Nephron progenitor cell (in vitro differentiated cells): ENCODE results near the gene MDK.

Experiments used
- DNase-seq: peaks from one replicate; pipeline ENCODE4 v3.0.0; 2021
- H3K27ac Mint-ChIP-seq: 2 replicates; pipeline ENCODE4 v1.8.0; 2021; ENCODE audit warnings: mild to moderate bottlenecking, moderate library complexity, mixed read lengths
- H3K27me3 Mint-ChIP-seq: 2 replicates; pipeline ENCODE4 v1.8.0; 2021; ENCODE audit warnings: mild to moderate bottlenecking, low read depth, mixed read lengths; ENCODE audit not compliant: poor library complexity
- H3K36me3 Mint-ChIP-seq: 2 replicates; pipeline ENCODE4 v1.8.0; 2021; ENCODE audit warnings: low read depth, mixed read lengths
- H3K4me1 Mint-ChIP-seq: 2 replicates; pipeline ENCODE4 v1.8.0; 2021; ENCODE audit warnings: mixed read lengths
- H3K4me3 Mint-ChIP-seq: 2 replicates; pipeline ENCODE4 v1.8.0; 2021; ENCODE audit warnings: mild to moderate bottlenecking, moderate library complexity, mixed read lengths
- H3K9me3 Mint-ChIP-seq: 2 replicates; pipeline ENCODE4 v1.8.0; 2021; ENCODE audit warnings: mild to moderate bottlenecking, moderate library complexity, mixed read lengths
- CTCF ChIP-seq: fragments of 200-600 bp; sonication (generic); IDR thresholded peaks from 2 replicates; pipeline ENCODE4 v1.5.0; 2021; ENCODE audit warnings: antibody characterized with exemption

MDK gene

GRCh38 chr11:46357483-46357936 lies 24.0 kb upstream of the MDK start:
- TF ChIP-seq CTCF = no peak
- H3K27ac Mint-ChIP-seq = peak overlapping the region; percentile 43
- peaks cover 65% of the 10 kb centered on the region for H3K4me1 Mint-ChIP-seq
- H3K27me3 Mint-ChIP-seq = peaks cover 2% of the 10 kb centered on the region
- no peak overlapping the region for H3K4me3 Mint-ChIP-seq
- DNase-seq = no peak
- no peaks in the 10 kb centered on the region for H3K36me3 Mint-ChIP-seq
- H3K9me3 Mint-ChIP-seq = no peaks in the 10 kb centered on the region

- H3K36me3 Mint-ChIP-seq = no peaks in the 10 kb centered on the region
- peaks cover 3% of the 10 kb centered on the region for H3K27me3 Mint-ChIP-seq
- no peak overlapping the region for H3K4me3 Mint-ChIP-seq
- no peaks in the 10 kb centered on the region for H3K9me3 Mint-ChIP-seq
- no peak for DNase-seq
- peaks cover 66% of the 10 kb centered on the region for H3K4me1 Mint-ChIP-seq
- TF ChIP-seq CTCF = no peak
- no peak overlapping the region for H3K27ac Mint-ChIP-seq
Measured at GRCh38 chr11:46359953-46360352, 21.5 kb upstream of the MDK start.

- H3K4me3 Mint-ChIP-seq = peak overlapping the region; percentile 44
- H3K27ac Mint-ChIP-seq = peak overlapping the region; percentile 67
- no peaks in the 10 kb centered on the region for H3K36me3 Mint-ChIP-seq
- H3K4me1 Mint-ChIP-seq = peaks cover 69% of the 10 kb centered on the region
- H3K9me3 Mint-ChIP-seq = no peaks in the 10 kb centered on the region
- TF ChIP-seq CTCF = no peak
- H3K27me3 Mint-ChIP-seq = peaks cover 6% of the 10 kb centered on the region
- DNase-seq = no peak
Measured at GRCh38 chr11:46360878-46361277, 20.6 kb upstream of the MDK start.

GRCh38 chr11:46361283-46362155 lies 19.9 kb upstream of the MDK start:
- Mint-ChIP-seq H3K4me3 (peak overlapping the region; percentile 65), H3K36me3 (no peaks in the 10 kb centered on the region), H3K27me3 (peaks cover 4% of the 10 kb centered on the region), H3K4me1 (peaks cover 66% of the 10 kb centered on the region), H3K27ac (peak overlapping the region; percentile 67), H3K9me3 (no peaks in the 10 kb centered on the region)
- TF ChIP-seq CTCF = no peak
- DNase-seq = peak; percentile 42

GRCh38 chr11:46362156-46363030 lies 19.1 kb upstream of the MDK start:
- Mint-ChIP-seq H3K27me3 (peaks cover 4% of the 10 kb centered on the region), H3K36me3 (no peaks in the 10 kb centered on the region), H3K4me3 (peak overlapping the region; percentile 64), H3K27ac (peak overlapping the region; percentile 85), H3K4me1 (peaks cover 63% of the 10 kb centered on the region), H3K9me3 (no peaks in the 10 kb centered on the region)
- TF ChIP-seq CTCF = no peak
- no peak for DNase-seq
